KMS-11 (cell line): ENCODE measurements around the gene ISCU.
A peak's percentile ranks its signal among the peaks of the same experiment; 100 is the strongest.
"Not testable (repeated sequence)": the region's sequence is repeated elsewhere in the genome, so short reads cannot be mapped to it uniquely, and the experiment has no call there.

Experiments used
- H2AFZ ChIP-seq: fragments of 200-600 bp; sonication (generic); 2 replicates; pipeline ENCODE4 v1.6.1; 2016; ENCODE audit warnings: antibody characterized with exemption, mixed run types, low read depth
- H3K27ac ChIP-seq: fragments of 200-600 bp; sonication (generic); 2 replicates; pipeline ENCODE4 v1.6.1; 2016; ENCODE audit warnings: mild to moderate bottlenecking, mixed run types
- H3K27me3 ChIP-seq: fragments of 200-600 bp; sonication (generic); 2 replicates; pipeline ENCODE4 v1.6.1; 2017; ENCODE audit warnings: mild to moderate bottlenecking, low read depth, mixed run types, moderate library complexity; ENCODE audit not compliant: insufficient read depth
- H3K36me3 ChIP-seq: fragments of 200-600 bp; sonication (generic); 2 replicates; pipeline ENCODE4 v1.6.1; 2017; ENCODE audit warnings: mild to moderate bottlenecking, mixed run types; ENCODE audit not compliant: insufficient read depth
- H3K4me1 ChIP-seq: fragments of 200-600 bp; sonication (generic); 2 replicates; pipeline ENCODE4 v1.6.1; 2016; ENCODE audit warnings: mild to moderate bottlenecking, low read depth, mixed run types; ENCODE audit not compliant: poor library complexity, severe bottlenecking
- H3K4me2 ChIP-seq: fragments of 200-600 bp; sonication (generic); 2 replicates; pipeline ENCODE4 v1.7.0; 2016; ENCODE audit warnings: mild to moderate bottlenecking, mixed run types
- H3K4me3 ChIP-seq: fragments of 200-600 bp; sonication (generic); IDR thresholded peaks from 2 replicates; pipeline ENCODE4 v1.6.1; 2017; ENCODE audit warnings: low read depth, low read length, mixed read lengths; ENCODE audit not compliant: insufficient read depth
- H3K79me2 ChIP-seq: fragments of 200-600 bp; sonication (generic); 2 replicates; pipeline ENCODE4 v1.6.1; 2016; ENCODE audit warnings: low read depth, mixed run types; ENCODE audit not compliant: insufficient read depth
- H3K9ac ChIP-seq: fragments of 200-600 bp; sonication (generic); 2 replicates; pipeline ENCODE4 v1.6.1; 2016; ENCODE audit warnings: mild to moderate bottlenecking, mixed run types
- H4K20me1 ChIP-seq: fragments of 200-600 bp; sonication (generic); 2 replicates; pipeline ENCODE4 v1.6.1; 2016; ENCODE audit warnings: mild to moderate bottlenecking, mixed run types; ENCODE audit not compliant: insufficient read depth
- TF ChIP-seq, protein P1 (sequence below): fragments of 200-600 bp; sonication (generic); conservative IDR thresholded peaks from 2 replicates; pipeline ENCODE4 v1.6.1; 2017; ENCODE audit warnings: low read depth, mild to moderate bottlenecking, antibody characterized with exemption, low read length, moderate library complexity, mixed read lengths

The ISCU gene

DNA sequence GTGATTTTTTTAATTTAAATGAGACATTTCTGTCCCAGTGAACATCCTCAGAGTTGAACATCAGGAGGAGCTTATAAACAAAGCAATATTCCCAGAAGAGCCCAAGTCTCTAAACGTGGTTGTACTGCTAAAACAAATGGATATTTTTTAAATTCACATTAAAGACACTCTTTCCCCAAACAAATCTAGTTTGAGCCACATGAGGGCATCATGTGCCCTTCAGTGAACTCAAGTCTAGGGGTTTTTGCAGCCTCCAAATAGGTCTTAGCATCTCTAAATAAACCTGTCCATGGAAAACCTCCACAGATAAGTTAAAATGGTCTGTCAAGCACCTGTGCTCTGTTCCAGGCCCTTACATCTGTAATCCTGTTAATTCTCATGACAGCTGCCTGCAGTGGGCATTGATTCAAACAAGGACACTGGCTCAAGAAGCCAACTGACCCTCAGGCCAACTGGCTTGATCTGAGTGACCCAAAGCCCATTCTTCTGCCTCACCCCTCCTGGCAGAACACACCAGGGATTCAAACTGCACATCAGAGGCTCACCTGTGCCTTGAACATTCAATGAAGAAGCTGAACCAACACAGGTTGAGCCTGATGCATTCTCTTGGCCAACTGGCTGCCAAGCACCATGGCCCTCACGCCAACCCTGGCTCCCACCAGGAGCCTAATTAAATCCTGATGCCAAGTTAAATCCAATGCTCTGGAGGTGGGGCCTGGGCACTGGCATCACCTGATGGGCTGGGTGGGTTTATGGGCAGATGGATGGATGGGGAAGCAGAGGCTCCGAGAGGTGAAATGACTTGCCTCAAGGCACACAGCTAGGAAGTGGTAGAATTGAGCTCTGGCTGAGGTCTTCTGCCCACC, 8.6 kb downstream of the ISCU start:
- Histone ChIP-seq H4K20me1 (no peaks in the 10 kb centered on the region), H3K4me1 (peaks cover 97% of the 10 kb centered on the region), H3K4me3 (no peak overlapping the region), H3K9ac (peak overlapping the region; percentile 15; the same call in 1 of the 2 replicates), H3K79me2 (no peaks in the 10 kb centered on the region), H3K27ac (peak overlapping the region; percentile 94), H3K4me2 (peak overlapping the region; percentile 99; the same call in 1 of the 2 replicates), H3K27me3 (no peaks in the 10 kb centered on the region), H3K36me3 (no peaks in the 10 kb centered on the region), H2AFZ (no peak overlapping the region)
- TF ChIP-seq, protein P1, sequence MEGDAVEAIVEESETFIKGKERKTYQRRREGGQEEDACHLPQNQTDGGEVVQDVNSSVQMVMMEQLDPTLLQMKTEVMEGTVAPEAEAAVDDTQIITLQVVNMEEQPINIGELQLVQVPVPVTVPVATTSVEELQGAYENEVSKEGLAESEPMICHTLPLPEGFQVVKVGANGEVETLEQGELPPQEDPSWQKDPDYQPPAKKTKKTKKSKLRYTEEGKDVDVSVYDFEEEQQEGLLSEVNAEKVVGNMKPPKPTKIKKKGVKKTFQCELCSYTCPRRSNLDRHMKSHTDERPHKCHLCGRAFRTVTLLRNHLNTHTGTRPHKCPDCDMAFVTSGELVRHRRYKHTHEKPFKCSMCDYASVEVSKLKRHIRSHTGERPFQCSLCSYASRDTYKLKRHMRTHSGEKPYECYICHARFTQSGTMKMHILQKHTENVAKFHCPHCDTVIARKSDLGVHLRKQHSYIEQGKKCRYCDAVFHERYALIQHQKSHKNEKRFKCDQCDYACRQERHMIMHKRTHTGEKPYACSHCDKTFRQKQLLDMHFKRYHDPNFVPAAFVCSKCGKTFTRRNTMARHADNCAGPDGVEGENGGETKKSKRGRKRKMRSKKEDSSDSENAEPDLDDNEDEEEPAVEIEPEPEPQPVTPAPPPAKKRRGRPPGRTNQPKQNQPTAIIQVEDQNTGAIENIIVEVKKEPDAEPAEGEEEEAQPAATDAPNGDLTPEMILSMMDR: no peak

DNA sequence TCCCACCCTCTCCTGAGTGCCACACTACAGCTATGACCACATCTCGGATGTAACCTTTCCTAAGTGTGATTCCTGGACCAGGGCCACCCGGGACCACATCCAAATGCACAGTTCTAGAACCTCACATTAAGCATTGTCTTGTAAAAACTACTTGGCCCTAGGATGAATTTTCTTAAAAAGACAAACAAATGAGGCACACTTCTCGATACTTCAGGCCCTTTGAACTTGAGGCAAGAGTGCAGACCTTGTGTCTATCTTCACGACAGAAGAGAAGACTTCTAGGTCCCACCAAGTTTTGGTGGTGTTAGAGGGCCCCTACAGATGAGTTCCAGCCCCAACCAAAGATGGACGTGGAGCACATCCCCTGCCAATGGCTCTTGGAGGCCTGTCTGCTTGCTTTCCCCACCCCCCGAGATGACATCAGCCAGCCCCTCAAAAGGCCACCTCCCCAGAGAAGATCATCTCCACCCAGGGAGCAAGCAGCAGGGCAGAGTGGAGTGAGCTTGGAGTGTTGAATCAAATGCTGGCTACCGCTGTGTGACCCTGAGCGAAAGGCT, 9.3 kb downstream of the ISCU start:
- Histone ChIP-seq H3K79me2 (no peaks in the 10 kb centered on the region), H3K9ac (no peak overlapping the region), H3K27me3 (no peaks in the 10 kb centered on the region), H2AFZ (no peak overlapping the region), H3K4me3 (no peak overlapping the region), H3K4me2 (no peak overlapping the region; the same call in 1 of the 2 replicates), H3K36me3 (no peaks in the 10 kb centered on the region), H4K20me1 (no peaks in the 10 kb centered on the region), H3K27ac (peak overlapping the region; percentile 94; the same call in 1 of the 2 replicates), H3K4me1 (peaks cover 97% of the 10 kb centered on the region)
- TF ChIP-seq, protein P1: no peak

DNA sequence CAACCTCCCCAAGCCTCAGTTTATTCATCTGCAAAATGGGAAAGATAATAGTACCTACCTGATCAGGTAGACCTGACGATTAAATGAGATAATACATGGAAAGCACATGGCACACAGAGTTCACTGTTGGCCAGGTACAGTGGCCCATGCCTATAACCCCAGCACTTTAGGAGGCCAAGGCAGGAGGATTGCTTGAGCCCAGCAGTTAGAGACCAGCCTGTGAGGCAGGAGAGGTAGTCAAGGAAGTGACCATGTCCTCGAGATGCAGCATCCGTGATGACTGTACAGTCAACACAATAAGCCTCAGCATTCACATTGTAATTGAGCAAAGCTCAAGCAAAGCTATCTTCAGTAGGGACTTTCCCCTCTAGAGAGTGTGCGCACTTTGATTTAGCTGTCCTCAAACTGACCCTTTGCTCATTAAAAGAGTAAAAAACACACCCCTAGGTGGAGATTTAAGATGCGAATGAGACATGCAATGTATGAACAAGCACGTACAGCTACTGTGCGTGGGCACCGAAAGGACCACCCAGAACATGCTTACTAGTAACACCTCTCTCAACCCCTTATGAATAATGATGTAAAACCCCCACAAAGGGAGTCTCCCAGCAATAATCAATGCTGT, 9.9 kb downstream of the ISCU start:
- TF ChIP-seq, protein P1: no peak
- peak overlapping the region; percentile 4; the same call in 1 of the 2 replicates for H3K4me2 ChIP-seq
- peaks cover 97% of the 10 kb centered on the region for H3K4me1 ChIP-seq
- H3K79me2 ChIP-seq: no peaks in the 10 kb centered on the region
- H3K27me3 ChIP-seq: no peaks in the 10 kb centered on the region
- H3K9ac ChIP-seq: no peak overlapping the region
- H3K27ac ChIP-seq: no peak overlapping the region; the same call in 1 of the 2 replicates
- H3K4me3 ChIP-seq: no peak overlapping the region
- H4K20me1 ChIP-seq: no peaks in the 10 kb centered on the region
- no peak overlapping the region for H2AFZ ChIP-seq
- no peaks in the 10 kb centered on the region for H3K36me3 ChIP-seq

DNA sequence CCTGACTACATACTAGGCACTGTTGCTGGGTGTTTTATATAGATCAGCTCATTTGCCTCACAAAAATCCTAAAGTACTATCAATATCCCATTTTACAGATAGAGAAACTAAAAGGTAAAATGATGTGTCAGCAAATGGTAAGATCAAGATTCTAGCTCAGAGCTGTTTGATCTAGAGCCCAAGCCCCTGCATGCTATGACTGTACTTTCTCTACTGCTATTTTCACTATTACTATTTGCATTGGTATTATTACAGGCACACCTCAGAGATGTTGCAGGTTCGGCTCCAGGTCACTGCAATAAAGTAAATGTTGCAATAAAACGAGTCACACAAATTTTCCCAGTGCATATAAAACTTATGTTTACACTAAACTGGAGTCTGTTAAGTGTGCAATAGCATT, 10.9 kb downstream of the ISCU start:
- no peak overlapping the region for H3K27ac ChIP-seq
- no peaks in the 10 kb centered on the region for H3K27me3 ChIP-seq
- H3K4me3 ChIP-seq: no peak overlapping the region
- no peak overlapping the region for H2AFZ ChIP-seq
- H3K9ac ChIP-seq: no peak overlapping the region
- no peaks in the 10 kb centered on the region for H4K20me1 ChIP-seq
- H3K4me1 ChIP-seq: peaks cover 92% of the 10 kb centered on the region
- H3K4me2 ChIP-seq: peak overlapping the region; percentile 33; the same call in 1 of the 2 replicates
- TF ChIP-seq, protein P1: no peak
- no peaks in the 10 kb centered on the region for H3K36me3 ChIP-seq
- H3K79me2 ChIP-seq: no peaks in the 10 kb centered on the region

DNA sequence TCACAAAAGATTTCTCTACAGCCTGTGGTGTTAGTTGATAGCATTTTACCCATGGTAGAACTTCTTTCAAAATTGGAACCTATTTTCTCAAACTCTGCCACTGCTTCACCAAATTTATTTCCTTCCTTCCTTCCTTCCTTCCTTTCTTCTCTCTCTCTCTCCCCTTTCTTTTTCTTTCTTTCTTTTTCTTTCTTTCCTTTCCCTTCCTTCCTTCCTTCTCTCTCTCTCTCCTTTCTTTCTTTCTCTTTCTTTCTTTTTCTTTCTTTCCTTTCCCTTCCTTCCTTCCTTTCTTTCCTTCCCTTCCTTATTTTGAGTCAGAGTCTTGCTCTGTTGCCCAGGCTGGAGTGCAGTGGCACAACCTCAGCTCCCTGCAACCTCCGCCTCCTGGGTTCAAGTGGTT, 11.9 kb downstream of the ISCU start:
- not testable (repeated sequence) for H3K4me3 ChIP-seq, H3K36me3 ChIP-seq, H2AFZ ChIP-seq, H4K20me1 ChIP-seq, H3K79me2 ChIP-seq, H3K9ac ChIP-seq, H3K4me2 ChIP-seq, H3K27ac ChIP-seq, H3K27me3 ChIP-seq
- peaks cover 85% of the 10 kb centered on the region for H3K4me1 ChIP-seq
